ENCODE results near the gene PXMP2. TPM values are rescaled to one million over a fixed set of nuclear protein-coding genes. Genes with fewer than 3 reads are reported as not detected.

PXMP2 gene
- total RNA-seq, 4 donors from 2014 or later = 62.1 to 181 (median 128) TPM

GRCh38 chr12:132651444-132652100 is 35.8 kb upstream of the PXMP2 start:
- intact Hi-C loops (cut with DNase I; ENCODE audit: low total_unique reads) (no loop called here), in situ Hi-C loops (cut with MboI; ENCODE audit: low pct_ligation_motif_present in 1 of 4, low pct_unique_long_range_greater_than_20kb in 1 of 4, low sequenced_read_pairs in 3 of 4) (no loop called here)
- no peak overlapping the region for H3K4me3 ChIP-seq
- DNase-seq = no peak
- no peaks in the 10 kb centered on the region for H3K27me3 ChIP-seq
- H3K9me3 ChIP-seq = no peaks in the 10 kb centered on the region
- WGBS, 2 donors (ENCODE audit: low coverage in 1 of 2) = 67 to 78% methylated on average over 1 to 9 of the region's 9 CpGs
- H3K4me1 ChIP-seq = peaks cover 0 to 9% (median 2%) of the 10 kb centered on the region in 4 donors
- peaks cover 0 to 35% (median 9%) of the 10 kb centered on the region in 4 donors for H3K36me3 ChIP-seq
- TF ChIP-seq POLR2A (IDR thresholded peaks at IDR 0.05) = no peak
- TF ChIP-seq CTCF (IDR thresholded peaks at IDR 0.05) = no peak
- no peak for TF ChIP-seq POLR2AphosphoS5 (IDR thresholded peaks at IDR 0.05)
- no peak for TF ChIP-seq EP300 (IDR thresholded peaks at IDR 0.05; ENCODE audit: low read depth)
- no peak overlapping the region for H3K27ac ChIP-seq

- intact Hi-C loops (cut with DNase I; ENCODE audit: low total_unique reads) (no loop called here), in situ Hi-C loops (cut with MboI; ENCODE audit: low pct_ligation_motif_present in 1 of 4, low pct_unique_long_range_greater_than_20kb in 1 of 4, low sequenced_read_pairs in 3 of 4) (no loop called here)
- Histone ChIP-seq H3K4me3 (no peak overlapping the region), H3K27me3 (no peaks in the 10 kb centered on the region), H3K27ac (no peak overlapping the region), H3K36me3 (peaks cover 0 to 27% (median 13%) of the 10 kb centered on the region in 4 donors), H3K9me3 (no peaks in the 10 kb centered on the region), H3K4me1 (peaks cover 0 to 9% (median 2%) of the 10 kb centered on the region in 4 donors)
- no peak for DNase-seq
- TF ChIP-seq POLR2AphosphoS5 (IDR thresholded peaks at IDR 0.05) (no peak), EP300 (IDR thresholded peaks at IDR 0.05; ENCODE audit: low read depth) (no peak)
- WGBS, 2 donors (ENCODE audit: low coverage in 1 of 2) = 90 to 91% methylated on average over 7 of the region's 7 CpGs
These were observed 33.7 kb upstream of the PXMP2 start for GRCh38 chr12:132653567-132654290.

GRCh38 chr12:132657004-132657727 is 30.2 kb upstream of the PXMP2 start:
- Histone ChIP-seq H3K36me3 (peaks cover 0 to 45% (median 22%) of the 10 kb centered on the region in 4 donors), H3K27ac (no peak overlapping the region), H3K9me3 (no peaks in the 10 kb centered on the region), H3K27me3 (no peaks in the 10 kb centered on the region), H3K4me1 (no peaks in the 10 kb centered on the region), H3K4me3 (no peak overlapping the region)
- WGBS, 2 donors (ENCODE audit: low coverage in 1 of 2) = 90% methylated on average over 12 of the region's 12 CpGs; no CpG with 5 or more reads in 1 of the 2 donors
- intact Hi-C loops (cut with DNase I; ENCODE audit: low total_unique reads) (no loop called here), in situ Hi-C loops (cut with MboI; ENCODE audit: low pct_ligation_motif_present in 1 of 4, low pct_unique_long_range_greater_than_20kb in 1 of 4, low sequenced_read_pairs in 3 of 4) (no loop called here)
- no peak for DNase-seq
- TF ChIP-seq POLR2A (IDR thresholded peaks at IDR 0.05) (no peak), POLR2AphosphoS5 (IDR thresholded peaks at IDR 0.05) (no peak), EP300 (IDR thresholded peaks at IDR 0.05; ENCODE audit: low read depth) (no peak), CTCF (IDR thresholded peaks at IDR 0.05) (no peak)

GRCh38 chr12:132658149-132658894 is 29.1 kb upstream of the PXMP2 start:
- Histone ChIP-seq H3K27ac (no peak overlapping the region), H3K36me3 (peaks cover 0 to 42% (median 20%) of the 10 kb centered on the region in 4 donors), H3K4me3 (no peak overlapping the region), H3K27me3 (no peaks in the 10 kb centered on the region), H3K9me3 (no peaks in the 10 kb centered on the region), H3K4me1 (no peaks in the 10 kb centered on the region)
- 91 to 93% methylated on average over 23 to 32 of the region's 32 CpGs for WGBS, 2 donors (ENCODE audit: low coverage in 1 of 2)
- TF ChIP-seq POLR2AphosphoS5 (IDR thresholded peaks at IDR 0.05) (no peak), EP300 (IDR thresholded peaks at IDR 0.05; ENCODE audit: low read depth) (no peak), POLR2A (IDR thresholded peaks at IDR 0.05) (no peak), CTCF (IDR thresholded peaks at IDR 0.05) (no peak)
- in situ Hi-C loops (cut with MboI; ENCODE audit: low pct_ligation_motif_present in 1 of 4, low pct_unique_long_range_greater_than_20kb in 1 of 4, low sequenced_read_pairs in 3 of 4) (no loop called here), intact Hi-C loops (cut with DNase I; ENCODE audit: low total_unique reads) (no loop called here)
- DNase-seq = no peak
